ENCODE measurements around the gene OTUD6A.

- no peak for TF ChIP-seq POLR2A (conservative IDR thresholded peaks at IDR 0.05)
- TF ChIP-seq JUN (IDR thresholded peaks at IDR 0.05; ENCODE audit: borderline replicate concordance, low read depth, low read length) = no peak
- no peak for TF ChIP-seq JUN (CRISPR knock-in tag; IDR thresholded peaks at IDR 0.05; ENCODE audit: borderline replicate concordance)
- TF ChIP-seq JUND (IDR thresholded peaks at IDR 0.05; ENCODE audit: borderline replicate concordance, low read depth, low read length) = no peak
- no peak for TF ChIP-seq JUND (tag; IDR thresholded peaks at IDR 0.05; ENCODE audit: borderline replicate concordance, low read depth, low read length)
- TF ChIP-seq USF1 (CRISPR knock-in tag; IDR thresholded peaks at IDR 0.05) = no peak
- no peak for TF ChIP-seq CBFB (CRISPR knock-in tag; IDR thresholded peaks at IDR 0.05)
- TF ChIP-seq ESRRA (IDR thresholded peaks at IDR 0.05; ENCODE audit: borderline replicate concordance, low read depth) = no peak
- TF ChIP-seq SMC3 (conservative IDR thresholded peaks at IDR 0.05; ENCODE audit: insufficient read depth, low read depth, low read length) = no peak
- TF ChIP-seq SREBF1 (IDR thresholded peaks at IDR 0.05; ENCODE audit: borderline replicate concordance, low read depth, low read length) = no peak
- no peak for TF ChIP-seq STAT5A (IDR thresholded peaks at IDR 0.05; ENCODE audit: borderline replicate concordance, low read length)
- TF ChIP-seq MTA1 (IDR thresholded peaks at IDR 0.05; ENCODE audit: borderline replicate concordance) = no peak
- no peak for TF ChIP-seq GABPA (tag; conservative IDR thresholded peaks at IDR 0.05; ENCODE audit: low read depth)
- no peak for TF ChIP-seq MLX (CRISPR knock-in tag; conservative IDR thresholded peaks at IDR 0.05)
- no peak for TF ChIP-seq CREB5 (CRISPR knock-in tag; IDR thresholded peaks at IDR 0.05)
These were observed 36.0 kb upstream of the OTUD6A start for GRCh38 chrX:70026112-70026850.
